Inferior parietal cortex (tissue), 1 donor: ENCODE results near the gene HES6.

Experiments used
- DNase-seq: peaks from one replicate; pipeline ENCODE4 v3.0.0-alpha.2; 2016; ENCODE audit errors: extremely low spot score

Gene HES6

DNA sequence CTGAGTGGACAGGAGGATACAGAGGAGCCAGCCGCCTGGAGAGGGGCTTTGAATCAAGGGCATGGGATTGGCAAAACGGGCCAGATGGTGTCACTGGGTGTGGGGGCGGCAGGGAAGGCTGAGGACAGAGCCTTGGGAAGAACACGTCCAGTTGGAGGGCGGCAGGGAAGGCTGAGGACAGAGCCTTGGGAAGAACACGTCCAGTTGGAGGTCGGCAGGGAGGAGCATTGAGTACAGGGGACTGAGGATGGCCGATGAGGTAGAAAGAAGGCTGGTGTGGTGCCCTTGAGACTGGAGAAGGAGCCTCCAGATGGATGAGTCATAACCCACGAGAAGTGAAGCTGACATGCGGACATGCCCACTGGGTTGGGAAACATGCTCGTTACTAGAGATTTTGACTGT is 4.5 kb downstream of the HES6 start:
- no peak for DNase-seq

DNA sequence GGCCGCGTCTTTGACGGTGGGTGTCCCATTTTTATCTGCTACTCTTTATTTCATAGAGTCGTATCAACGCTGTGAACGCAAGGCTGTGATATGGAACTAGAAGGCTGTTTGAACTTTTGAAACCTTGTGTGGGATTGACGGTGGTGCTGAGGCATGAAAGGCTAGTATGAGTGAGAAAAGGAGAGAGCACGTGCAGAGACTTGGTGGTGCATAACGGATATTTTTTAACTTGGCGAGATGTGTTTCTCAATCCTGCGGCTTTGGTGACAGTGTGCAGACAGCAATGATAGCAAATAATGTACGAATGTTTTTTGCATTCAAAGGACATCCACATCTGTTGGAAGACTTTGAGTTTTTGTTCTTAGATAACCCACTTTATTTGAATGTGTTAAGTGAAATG is 6.2 kb downstream of the HES6 start:
- no peak for DNase-seq

DNA sequence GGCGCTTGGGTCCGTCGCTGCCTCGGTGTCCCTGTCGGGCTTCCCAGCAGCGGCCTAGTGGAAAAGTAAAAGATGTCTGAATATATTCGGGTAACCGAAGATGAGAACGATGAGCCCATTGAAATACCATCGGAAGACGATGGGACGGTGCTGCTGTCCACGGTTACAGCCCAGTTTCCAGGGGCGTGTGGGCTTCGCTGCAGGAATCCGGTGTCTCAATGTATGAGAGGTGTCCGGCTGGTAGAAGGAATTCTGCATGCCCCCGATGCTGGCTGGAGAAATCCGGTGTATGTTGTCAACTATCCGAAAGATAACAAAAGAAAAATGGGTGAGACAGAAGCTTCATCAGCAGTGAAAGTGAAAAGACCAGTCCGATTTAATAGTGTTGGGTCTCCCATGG is 8.0 kb downstream of the HES6 start:
- DNase-seq, result no peak

GRCh38 chr2:238231251-238231793 is 8.5 kb downstream of the HES6 start:
- DNase-seq, result peak; percentile 77

DNA sequence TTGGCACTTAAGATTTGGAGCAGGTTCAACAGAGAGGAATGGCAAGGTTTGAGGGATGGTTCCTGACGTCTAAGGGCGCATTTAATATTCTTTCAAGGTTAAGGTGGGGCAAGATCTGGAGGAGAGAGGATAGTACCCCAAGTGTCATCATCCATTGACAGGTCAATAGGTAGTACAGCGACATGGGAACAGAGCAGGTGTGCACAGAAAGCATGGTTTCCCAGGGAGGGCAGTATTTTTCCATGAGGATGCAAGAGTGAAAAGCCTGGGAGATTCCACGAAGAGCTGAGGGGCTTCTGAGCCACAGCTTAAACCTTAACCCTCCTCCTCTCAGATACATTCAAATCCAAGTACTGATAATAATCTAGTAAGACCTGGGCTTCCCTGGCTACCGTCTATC is 9.1 kb downstream of the HES6 start:
- DNase-seq, result no peak

DNA sequence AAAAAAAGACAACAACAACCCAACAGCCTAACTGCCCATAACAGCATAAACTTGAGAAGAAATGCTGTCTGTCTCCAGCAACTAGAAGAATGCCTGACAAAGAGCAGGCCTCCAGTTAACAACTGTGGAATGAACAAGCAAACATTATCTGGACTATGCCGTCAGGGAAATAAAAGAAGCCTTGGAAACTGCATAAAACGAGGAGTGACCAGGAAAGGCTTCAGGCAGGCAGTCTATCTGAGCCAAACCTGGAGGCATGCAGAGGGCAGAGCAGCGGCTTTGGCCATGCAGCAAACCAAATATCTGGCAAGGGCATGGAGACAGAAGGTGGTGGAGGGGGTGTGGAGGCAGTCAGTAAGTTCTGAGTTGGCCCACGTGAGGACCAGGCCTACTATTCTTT is 11.1 kb downstream of the HES6 start:
- no peak for DNase-seq

DNA sequence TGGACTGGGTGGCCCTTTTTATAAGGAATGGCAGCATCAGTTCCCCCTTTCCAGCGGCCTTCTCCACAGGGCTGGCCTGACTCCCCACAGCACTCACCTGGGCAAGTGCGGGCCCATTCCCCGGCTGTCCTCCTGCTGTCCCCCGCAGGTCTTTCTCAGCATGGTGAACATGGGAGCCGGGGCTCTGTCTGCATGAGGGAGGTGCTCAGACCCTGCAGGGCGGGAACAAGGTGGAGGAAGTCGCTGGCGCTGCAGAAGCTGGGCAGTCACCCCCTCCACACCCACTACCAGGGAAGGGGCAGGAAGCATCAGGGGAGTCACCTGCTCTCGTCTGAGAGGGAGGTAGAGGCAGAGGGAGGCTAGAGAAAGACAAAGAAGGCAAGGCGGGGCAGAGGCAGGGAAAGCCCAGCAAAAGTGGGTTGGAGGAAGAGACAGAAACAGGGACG is 12.2 kb downstream of the HES6 start:
- DNase-seq, result no peak

DNA sequence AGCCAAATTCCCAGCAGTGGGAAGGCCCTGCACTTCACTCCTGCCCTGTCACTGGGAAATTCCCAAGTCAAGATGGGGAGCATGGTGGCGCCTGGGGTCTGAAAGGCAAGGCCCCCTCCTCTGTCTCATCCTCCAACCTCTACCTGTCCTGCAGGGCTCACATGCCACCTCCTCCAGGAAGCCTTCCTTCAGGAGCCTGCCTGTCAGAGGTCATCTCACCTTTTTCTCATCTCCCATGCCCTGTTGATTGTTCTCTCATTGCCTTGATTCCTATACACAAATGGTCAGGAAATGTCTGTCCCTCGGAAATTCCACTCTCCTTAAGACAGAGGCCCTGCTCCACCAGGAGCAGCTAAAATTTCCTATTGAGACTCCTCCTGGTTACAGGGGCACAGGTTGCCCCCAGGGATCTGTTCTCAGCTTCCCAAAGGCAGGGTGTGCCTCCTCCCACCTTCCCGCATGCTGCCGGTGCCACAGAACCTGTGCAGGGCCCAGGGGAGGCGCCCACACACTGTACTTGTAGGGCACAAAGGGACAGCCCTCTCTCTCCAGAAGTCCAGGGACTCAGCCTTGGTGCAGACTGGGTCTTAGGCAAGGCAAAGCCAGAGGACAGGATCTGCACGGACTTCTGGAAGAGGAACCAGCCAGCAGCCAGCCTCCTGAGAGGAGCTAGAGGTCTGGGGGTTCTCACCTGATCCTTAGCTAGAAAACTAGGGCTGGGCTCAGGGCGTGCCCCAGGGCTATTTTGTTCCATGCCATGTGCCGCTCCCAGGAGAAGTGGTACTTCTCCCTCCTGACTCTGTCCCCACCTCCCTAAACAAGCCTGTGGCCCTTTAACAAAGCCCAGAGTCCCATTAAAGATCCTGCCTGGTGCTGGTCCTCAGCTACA is 12.9 kb downstream of the HES6 start:
- DNase-seq, result no peak

DNA sequence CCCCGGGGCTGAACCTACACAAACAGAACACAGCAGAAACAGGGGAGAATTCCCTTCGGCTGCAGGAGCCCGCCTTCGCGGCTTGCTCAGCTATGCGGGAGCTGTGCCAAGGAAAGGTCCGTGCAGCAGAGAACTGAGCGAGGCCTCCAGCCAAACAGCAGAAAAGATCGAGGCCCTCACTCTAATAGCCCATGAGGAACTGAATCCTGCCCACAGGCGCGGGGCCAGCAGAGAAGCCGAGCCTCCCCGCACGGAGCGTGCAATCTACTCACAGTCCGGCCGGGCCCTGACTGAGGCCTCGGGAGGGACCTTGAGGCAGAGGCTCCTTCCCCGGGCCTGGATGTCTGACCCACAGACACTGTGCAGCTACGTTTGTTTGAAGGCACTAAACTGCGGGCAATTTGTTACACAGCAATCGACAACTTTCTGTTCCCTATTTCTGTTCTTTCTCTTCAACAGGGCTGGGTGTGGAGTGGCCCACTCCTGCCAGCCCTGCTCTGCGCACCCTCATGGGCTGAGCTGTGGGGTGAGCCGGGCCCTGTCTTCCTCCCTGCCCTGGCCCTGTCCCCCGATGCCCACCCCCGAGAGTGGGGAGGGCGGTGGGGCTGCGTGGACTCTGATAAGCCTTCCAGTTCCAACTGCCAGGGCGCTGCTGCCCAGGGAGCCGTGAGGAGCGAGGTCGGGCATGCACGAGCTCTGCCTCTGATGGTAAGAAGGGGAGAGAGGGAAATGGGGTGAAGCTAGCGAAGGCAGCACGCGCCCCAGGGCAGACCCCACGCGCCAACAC is 13.7 kb downstream of the HES6 start:
- DNase-seq, result no peak

- DNase-seq, result no peak
Measured at GRCh38 chr2:238225121-238225520, 14.7 kb downstream of the HES6 start.

DNA sequence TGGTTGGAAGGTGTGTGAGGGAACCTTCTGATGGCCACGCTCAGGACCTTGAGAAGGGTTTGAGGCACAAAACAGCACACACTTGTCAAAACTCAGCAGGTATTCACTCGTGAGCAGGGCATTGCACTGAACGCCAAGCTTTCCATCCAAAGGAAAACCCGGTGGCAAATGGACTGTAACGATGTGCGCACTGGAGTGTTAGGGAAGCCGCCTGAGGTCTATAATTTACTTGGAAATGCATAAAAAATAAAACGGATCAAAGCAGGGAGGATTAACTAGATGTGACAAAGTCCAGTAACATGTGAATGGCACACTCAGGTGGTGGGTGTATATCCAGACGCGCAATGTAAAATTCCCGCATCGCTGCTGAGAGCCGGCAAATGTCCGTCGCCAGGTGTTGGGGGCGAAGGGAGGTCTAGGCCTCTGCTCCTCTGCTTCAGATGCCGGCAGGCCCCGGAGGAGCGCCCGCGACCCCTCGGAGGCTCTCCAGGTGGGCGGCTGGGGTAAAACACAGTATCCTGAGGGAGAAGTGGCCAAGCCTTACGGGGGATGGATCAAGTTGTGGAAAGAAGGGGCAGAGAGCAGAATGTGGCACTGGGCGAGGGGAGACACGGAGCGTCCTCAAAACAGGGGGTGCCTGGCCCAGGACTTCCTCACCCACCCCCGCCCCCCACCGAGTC is 15.3 kb downstream of the HES6 start:
- DNase-seq, result no peak

DNA sequence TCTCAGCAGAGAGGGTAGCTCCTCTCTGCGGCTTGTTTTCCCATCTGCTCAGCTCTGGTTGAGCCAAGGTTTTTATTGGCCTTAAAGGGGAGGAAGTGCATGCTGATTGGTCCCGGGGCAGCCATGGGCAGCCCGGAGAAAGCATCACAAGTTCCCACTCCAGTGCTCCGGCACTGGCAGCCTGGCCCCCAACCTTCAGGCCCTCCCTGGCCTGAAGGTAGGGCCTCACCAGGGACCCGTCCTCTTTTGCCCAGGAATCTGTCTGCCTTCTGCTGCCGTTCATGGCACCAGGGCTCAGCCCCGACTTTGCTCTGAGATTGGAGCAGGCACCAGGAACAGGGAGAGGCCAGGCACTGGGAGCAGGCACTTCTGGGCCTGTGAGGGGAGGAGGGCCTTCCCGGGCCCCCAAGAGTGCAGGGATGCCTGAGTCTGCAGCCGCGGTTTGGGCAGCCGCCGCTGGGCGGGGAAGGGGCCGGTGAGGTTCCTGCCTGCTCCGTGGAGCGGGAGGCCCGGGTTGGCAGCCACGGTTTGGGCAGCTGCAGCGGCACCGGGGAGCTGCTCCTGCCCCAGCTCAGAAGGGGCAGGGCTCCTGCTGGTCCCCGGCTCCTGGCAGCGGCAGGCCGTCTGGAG is 18.8 kb downstream of the HES6 start:
- peak; percentile 68 for DNase-seq

DNA sequence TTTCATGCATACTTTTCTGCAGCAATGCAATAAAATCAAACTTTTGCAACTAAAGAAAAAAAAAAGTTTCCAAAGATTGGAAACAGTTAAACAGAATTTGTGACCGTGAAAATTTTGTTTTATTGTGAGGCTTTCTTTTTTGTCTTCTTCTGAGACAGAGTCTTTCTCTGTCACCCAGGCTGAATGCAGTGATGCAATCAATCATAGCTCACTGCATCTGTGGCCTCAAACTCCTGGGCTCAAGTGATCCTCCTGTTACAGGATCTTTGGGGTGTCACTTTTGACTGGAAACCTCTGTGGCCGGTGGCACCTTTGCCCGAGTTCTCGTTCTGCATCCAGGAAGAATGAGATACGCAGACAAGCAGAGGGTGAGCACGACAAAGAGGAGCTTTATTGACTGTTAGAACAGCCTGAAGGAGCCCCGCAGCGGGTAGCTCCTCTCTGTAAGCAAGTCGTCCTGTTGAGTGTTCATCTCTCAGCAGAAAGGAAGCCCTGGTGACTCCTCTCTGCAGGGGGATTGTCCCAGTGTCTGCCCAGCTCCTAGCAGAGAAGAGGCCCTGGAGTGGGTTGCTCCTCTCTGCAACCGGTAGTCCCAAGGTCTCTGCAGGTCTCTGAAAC is 19.5 kb downstream of the HES6 start:
- no peak for DNase-seq

DNA sequence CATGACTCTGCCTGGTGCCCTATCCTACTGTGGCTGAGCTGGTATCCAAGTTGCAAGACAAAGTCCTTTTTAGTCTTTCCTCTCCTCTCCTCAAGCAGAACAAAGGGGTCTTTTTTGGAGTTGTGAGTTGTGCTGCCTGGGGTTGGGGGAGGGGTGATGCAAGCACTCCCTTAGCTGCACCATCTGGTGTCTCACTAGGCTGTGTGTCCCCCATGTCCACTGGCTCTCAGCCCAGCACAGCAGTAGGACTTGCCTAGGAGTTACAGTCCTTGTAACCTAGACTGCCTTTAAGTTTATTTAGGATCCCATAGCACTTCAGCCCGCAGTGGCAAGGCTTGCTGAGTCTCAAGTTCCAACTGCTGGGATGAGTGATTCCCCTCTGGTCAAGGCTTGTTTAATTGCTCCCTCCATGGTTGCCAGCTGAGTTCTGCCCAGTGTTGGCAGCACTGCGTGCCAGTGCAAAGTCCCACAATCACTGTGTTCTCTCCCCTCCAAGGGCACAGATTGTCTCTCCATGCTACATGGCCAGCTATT is 23.1 kb downstream of the HES6 start:
- peak; percentile 78 for DNase-seq

- DNase-seq, result no peak
Measured at GRCh38 chr2:238207006-238207405, 32.8 kb downstream of the HES6 start.

DNA sequence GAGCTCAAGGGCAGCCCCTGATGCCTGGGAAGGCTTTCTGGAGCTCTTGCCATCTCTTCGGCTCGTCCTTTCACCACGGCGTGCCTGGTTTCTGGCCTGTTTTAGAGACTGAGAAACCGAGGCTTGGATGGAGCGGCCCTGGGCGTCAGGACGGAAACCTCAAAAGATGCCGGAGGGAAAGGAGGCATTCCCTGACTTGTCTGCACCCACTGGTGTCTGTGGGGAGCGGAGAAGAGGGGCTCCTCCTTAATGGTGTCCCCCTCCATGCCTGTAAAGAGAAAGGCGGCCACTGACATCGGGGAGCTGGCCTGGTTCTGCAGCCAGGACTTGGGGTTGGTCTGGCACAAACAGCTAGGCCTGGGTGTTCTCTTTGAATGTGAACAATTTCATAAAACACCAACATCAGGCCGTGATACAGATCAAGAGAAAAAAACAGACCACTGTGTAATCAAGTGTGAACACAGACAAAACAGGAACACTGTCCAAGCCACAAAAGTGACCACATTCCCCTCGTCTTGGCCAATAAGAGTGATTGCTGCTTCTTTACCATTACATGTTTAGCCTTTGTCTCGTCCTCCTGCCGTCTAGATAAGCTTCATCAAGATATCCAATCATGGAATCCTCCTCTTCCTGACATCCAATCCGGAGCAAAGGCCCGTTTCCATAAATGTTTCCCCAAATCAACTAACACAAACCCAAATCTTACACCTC is 35.7 kb downstream of the HES6 start:
- DNase-seq, result no peak

- peak; percentile 65 for DNase-seq
Measured at GRCh38 chr2:238203094-238203972, 36.5 kb downstream of the HES6 start, which contains the start of gene ILKAP. TSS of gene ILKAP (minus strand) at chr2:238203695. CDS start at chr2:238203553, 142 bp downstream.

- DNase-seq, result no peak
Measured at GRCh38 chr2:238202326-238203093, 37.3 kb downstream of the HES6 start.
